LNCaP clone FGC (cell line): ENCODE results near the gene TSEN2.

Experiments
- DNase-seq: peaks from one replicate; pipeline ENCODE4 v3.0.0-alpha.2; 2011; ENCODE audit warnings: low read depth
- H3K4me3 ChIP-seq: 2 replicates; pipeline ENCODE4 v1.5.1; 2011; ENCODE audit warnings: mild to moderate bottlenecking, low read depth, low read length, control low read depth
- TF ChIP-seq, protein P1 (sequence below): IDR thresholded peaks from 2 replicates; pipeline ENCODE4 v1.5.1; 2012; ENCODE audit warnings: mild to moderate bottlenecking; ENCODE audit not compliant: control insufficient read depth, insufficient read depth; ENCODE audit errors: extremely low read depth

The TSEN2 gene

GRCh38 chr3:12512534-12513118 is 28.3 kb downstream of the TSEN2 start:
- TF ChIP-seq, protein P1, sequence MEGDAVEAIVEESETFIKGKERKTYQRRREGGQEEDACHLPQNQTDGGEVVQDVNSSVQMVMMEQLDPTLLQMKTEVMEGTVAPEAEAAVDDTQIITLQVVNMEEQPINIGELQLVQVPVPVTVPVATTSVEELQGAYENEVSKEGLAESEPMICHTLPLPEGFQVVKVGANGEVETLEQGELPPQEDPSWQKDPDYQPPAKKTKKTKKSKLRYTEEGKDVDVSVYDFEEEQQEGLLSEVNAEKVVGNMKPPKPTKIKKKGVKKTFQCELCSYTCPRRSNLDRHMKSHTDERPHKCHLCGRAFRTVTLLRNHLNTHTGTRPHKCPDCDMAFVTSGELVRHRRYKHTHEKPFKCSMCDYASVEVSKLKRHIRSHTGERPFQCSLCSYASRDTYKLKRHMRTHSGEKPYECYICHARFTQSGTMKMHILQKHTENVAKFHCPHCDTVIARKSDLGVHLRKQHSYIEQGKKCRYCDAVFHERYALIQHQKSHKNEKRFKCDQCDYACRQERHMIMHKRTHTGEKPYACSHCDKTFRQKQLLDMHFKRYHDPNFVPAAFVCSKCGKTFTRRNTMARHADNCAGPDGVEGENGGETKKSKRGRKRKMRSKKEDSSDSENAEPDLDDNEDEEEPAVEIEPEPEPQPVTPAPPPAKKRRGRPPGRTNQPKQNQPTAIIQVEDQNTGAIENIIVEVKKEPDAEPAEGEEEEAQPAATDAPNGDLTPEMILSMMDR: no peak
- no peak for DNase-seq
- no peak overlapping the region for H3K4me3 ChIP-seq

- H3K4me3 ChIP-seq: no peak overlapping the region
- no peak for DNase-seq
These were observed 29.6 kb downstream of the TSEN2 start for GRCh38 chr3:12513694-12514446.

GRCh38 chr3:12515631-12516030 is 31.4 kb downstream of the TSEN2 start:
- DNase-seq: no peak
- H3K4me3 ChIP-seq: no peak overlapping the region
- TF ChIP-seq, protein P1: no peak

More at GRCh38 chr3:12513694-12514446, 29.6 kb downstream of the TSEN2 start:
- TF ChIP-seq, protein P1: no peak

DNA sequence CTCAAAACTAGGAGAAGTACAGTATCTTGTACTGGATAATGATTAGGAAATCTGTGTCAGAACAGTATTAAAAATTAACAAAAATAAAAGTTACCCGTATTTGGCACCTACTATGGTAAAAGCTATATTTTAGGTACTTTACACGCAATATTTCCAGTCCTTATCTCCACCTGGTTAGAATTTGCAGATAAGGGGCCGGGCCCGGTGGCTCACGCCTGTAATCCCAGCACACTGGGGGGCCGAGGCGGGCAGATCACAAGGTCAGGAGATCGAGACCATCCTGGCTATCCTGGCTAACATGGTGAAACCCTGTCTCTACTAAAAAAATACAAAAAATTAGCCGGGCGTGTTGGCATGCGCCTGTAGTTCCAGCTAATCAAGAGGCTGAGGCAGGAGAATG is 32.6 kb downstream of the TSEN2 start:
- DNase-seq: no peak
- TF ChIP-seq, protein P1: no peak
- no peak overlapping the region for H3K4me3 ChIP-seq

- no peak overlapping the region for H3K4me3 ChIP-seq
- DNase-seq: no peak
- TF ChIP-seq, protein P1: no peak
These were observed 34.2 kb downstream of the TSEN2 start for GRCh38 chr3:12518261-12519028.

GRCh38 chr3:12521010-12521409 is 36.7 kb downstream of the TSEN2 start:
- no peak overlapping the region for H3K4me3 ChIP-seq
- DNase-seq: no peak
- TF ChIP-seq, protein P1: no peak
